K562 (cell line): ENCODE measurements around the gene MAP1S. TPM values are rescaled to one million over a fixed set of nuclear protein-coding genes. Genes with fewer than 3 reads are reported as not detected.
"Not testable (repeated sequence)": the region's sequence is repeated elsewhere in the genome, so short reads cannot be mapped to it uniquely, and the experiment has no call there.

ENCODE experiments used
- ATAC-seq: fragments of 200-7000 bp; cut with Tn5 transposase; 3 replicates; pipeline ENCODE4 v1.9.1; 2020; ENCODE audit warnings: moderate library complexity
- BruUV-seq: library from RNA; stranded (reverse); fragments of 400-500 nt; replicated peaks from 2 replicates; lab custom pipeline; 2021; lab: Mats Ljungman, UMichigan
- CTCF ChIA-PET: fragments of 300-600 bp; formaldehyde crosslinking; extraction: SDS; loops from one replicate; lab custom pipeline; 2021; ENCODE audit warnings: low intra/inter-chr PET ratio; lab: Yijun Ruan, JAX
- POLR2A ChIA-PET: fragments of 300-600, 350-650 bp; sonication (Branson Sonifier 250); formaldehyde crosslinking; extraction: SDS; loops from one replicate; lab custom pipeline; 2021; ENCODE audit warnings: antibody characterized with exemption, inconsistent platforms; lab: Yijun Ruan, JAX
- DNase-seq, 4 experiments: peaks; one replicate each; pipeline versions ENCODE4 v3.0.0 to v3.0.0-alpha.2; 2011 to 2018; ENCODE audit warnings: low spot score in 3 of 4, mixed read lengths in 3 of 4; ENCODE audit errors: extremely low read depth in 1 of 4
- FAIRE-seq: peaks from 2 replicates; lab custom pipeline; 2011; peaks lifted over from hg19 to GRCh38; lab: Jason Lieb, UNC
- H2AFZ ChIP-seq: 2 replicates; pipeline ENCODE4 v1.6.0; 2011; ENCODE audit warnings: low read depth, low read length, control low read depth, inconsistent platforms
- H3K27ac ChIP-seq: fragments of 200-600 bp; 3 replicates; pipeline ENCODE4 v1.8.0; 2011; ENCODE audit warnings: low read depth, mild to moderate bottlenecking, control low read depth, inconsistent platforms, low read length, moderate library complexity, mixed read lengths; ENCODE audit errors: extremely low read depth
- H3K27me3 ChIP-seq, 2 experiments: fragments of 300-600 bp in 1 of 2; 2 replicates in 1 of 2; 3 replicates in 1 of 2; pipeline versions ENCODE4 v1.6.0 to v1.8.0; 2011; ENCODE audit warnings: inconsistent platforms in 2 of 2, low read length in 2 of 2, mild to moderate bottlenecking in 1 of 2, mixed read lengths in 1 of 2, moderate library complexity in 1 of 2; ENCODE audit not compliant: control insufficient read depth in 2 of 2, insufficient read depth in 2 of 2
- H3K36me3 ChIP-seq: fragments of 300-600 bp; 3 replicates; pipeline ENCODE4 v1.8.0; 2011; ENCODE audit warnings: mild to moderate bottlenecking, low read length, inconsistent platforms; ENCODE audit not compliant: control insufficient read depth, insufficient read depth
- H3K4me1 ChIP-seq, 2 experiments: fragments of 200-600 bp in 1 of 2; replicated peaks in 1 of 2; 2 replicates in 1 of 2; 3 replicates in 1 of 2; pipeline versions ENCODE4 v1.5.1 to v1.8.0; 2011; ENCODE audit warnings: inconsistent platforms in 2 of 2, low read length in 2 of 2, mild to moderate bottlenecking in 1 of 2, mixed read lengths in 1 of 2, moderate library complexity in 1 of 2; ENCODE audit not compliant: control insufficient read depth in 2 of 2, insufficient read depth in 2 of 2
- H3K4me2 ChIP-seq: 2 replicates; pipeline ENCODE4 v1.6.1; 2011; ENCODE audit warnings: low read length, control low read depth, inconsistent platforms, mixed read lengths; ENCODE audit not compliant: insufficient read depth
- H3K4me3 ChIP-seq: fragments of 200-600 bp; sonication (generic), shearing (Covaris generic); 2 replicates; pipeline ENCODE4 v1.5.1; 2016; ENCODE audit warnings: control low read depth, inconsistent platforms
- H3K79me2 ChIP-seq: fragments of 200-600 bp; 3 replicates; pipeline ENCODE4 v1.8.0; 2011; ENCODE audit warnings: low read length, inconsistent platforms; ENCODE audit not compliant: control insufficient read depth, insufficient read depth
- H3K9ac ChIP-seq, 2 experiments: 2 replicates each; pipeline versions ENCODE4 v1.6.0 to v1.6.1; 2011; ENCODE audit warnings: low read depth in 2 of 2, low read length in 2 of 2, control low read depth in 1 of 2, inconsistent platforms in 1 of 2, mild to moderate bottlenecking in 1 of 2, mixed read lengths in 1 of 2; ENCODE audit not compliant: insufficient read depth in 1 of 2
- H3K9me1 ChIP-seq: one replicate; pipeline ENCODE4 v1.6.0; 2011; ENCODE audit warnings: inconsistent platforms, mild to moderate bottlenecking, low read length, moderate library complexity; ENCODE audit not compliant: control insufficient read depth, insufficient read depth
- H3K9me3 ChIP-seq: replicated peaks from 2 replicates; pipeline ENCODE4 v1.5.1; 2011; ENCODE audit warnings: low read depth, low read length, inconsistent platforms; ENCODE audit not compliant: control insufficient read depth, insufficient read depth
- H4K20me1 ChIP-seq: replicated peaks from 2 replicates; pipeline ENCODE4 v1.6.1; 2011; ENCODE audit warnings: low read length, inconsistent platforms, mixed read lengths; ENCODE audit not compliant: control insufficient read depth, insufficient read depth
- BCOR ChIP-seq: fragments of 450-650 bp; IDR thresholded peaks from 2 replicates; pipeline ENCODE4 v1.6.1; 2016
- CBFA2T2 ChIP-seq: fragments of 450-650 bp; conservative IDR thresholded peaks from 2 replicates; pipeline ENCODE4 v1.6.1; 2017; ENCODE audit warnings: mild to moderate bottlenecking
- CBFA2T3 ChIP-seq: fragments of 450-650 bp; IDR thresholded peaks from 2 replicates; pipeline ENCODE4 v1.6.1; 2017
- CTBP1 ChIP-seq: fragments of 450-650 bp; IDR thresholded peaks from 2 replicates; pipeline ENCODE4 v1.6.1; 2016; ENCODE audit warnings: borderline replicate concordance
- DPF2 ChIP-seq: fragments of 450-650 bp; IDR thresholded peaks from 2 replicates; pipeline ENCODE4 v1.6.1; 2016
- HDAC2 ChIP-seq: fragments of 450-650 bp; IDR thresholded peaks from 2 replicates; pipeline ENCODE4 v1.6.1; 2016; ENCODE audit warnings: mild to moderate bottlenecking
- KDM1A ChIP-seq, 2 experiments: fragments of 450-650 bp; IDR thresholded peaks; 2 replicates each; pipeline ENCODE4 v1.6.1; 2016; ENCODE audit warnings: mild to moderate bottlenecking in 2 of 2
- SMARCA5 ChIP-seq: fragments of 450-650 bp; IDR thresholded peaks from 2 replicates; pipeline ENCODE4 v1.6.1; 2016
- ZEB2 ChIP-seq: fragments of 450-650 bp; IDR thresholded peaks from 2 replicates; pipeline ENCODE4 v1.6.1; 2016
- ZNF121 ChIP-seq: sonication (generic); formaldehyde crosslinking; conservative IDR thresholded peaks from 2 replicates; pipeline ENCODE4 v1.8.0; 2022; ENCODE audit warnings: missing genetic modification reagents
- ZNF384 ChIP-seq: IDR thresholded peaks from 2 replicates; pipeline ENCODE4 v1.6.1; 2012; ENCODE audit warnings: low read depth, low read length, improper control_type of control experiment
- WGBS: fragments of 100-300 bp; shearing (Covaris generic); methylation state at CpG from one replicate; pipeline ENCODE4 v1.1.6; 2016; ENCODE audit warnings: low coverage, mixed read lengths; ENCODE audit not compliant: insufficient coverage; ENCODE audit errors: missing lambda C conversion rate; 5-methylcytosine and 5-hydroxymethylcytosine counted together
- in situ Hi-C: fragments of 300-500 bp; cut with MboI; formaldehyde crosslinking; loops from 4 replicates; pipeline ENCODE4 v1.15.0; 2018; ENCODE audit warnings: inconsistent platforms, mixed read lengths
- intact Hi-C: fragments of 100-400 bp; cut with micrococcal nuclease; formaldehyde crosslinking; loops from 2 replicates; pipeline ENCODE4 v1.14.2; 2022
- polyA plus RNA-seq, 8 experiments: library from polyadenylated mRNA; depleted of rRNA in 4 of 8; stranded (reverse) in 5 of 8; unstranded in 3 of 8; fragments of >200 nt; fragmentation: Nextera tagmentation in 2 of 8; fragmentation: Illumina TruSeq in 1 of 8; extraction: Ambion mirVana in 2 of 8; extraction: Trizol in 1 of 8; gene quantifications; 2 replicates each; pipeline versions ENCODE4 v1.2.1 to v1.2.3, GENCODE V29; 2011 to 2014; ENCODE audit warnings: inconsistent platforms in 1 of 8, missing spikeins in 1 of 8
- total RNA-seq, 7 experiments: library from RNA; depleted of rRNA in 6 of 7; stranded (reverse); fragments of >200 nt in 6 of 7; fragmentation: Illumina TruSeq in 2 of 7; extraction: Trizol in 2 of 7; gene quantifications; 2 replicates each; pipeline versions ENCODE4 v1.2.1 to v1.2.3, GENCODE V29; 2011 to 2021; ENCODE audit warnings: low replicate concordance in 1 of 7
- TF ChIP-seq, protein P1 (sequence below), 2 experiments: fragments of 450-650 bp; IDR thresholded peaks; 2 replicates each; pipeline ENCODE4 v1.6.1; 2016

MAP1S gene
- total and polyA plus RNA-seq, 9 of the 15 experiments (the other 6 are each of a cell fraction or from before 2014, with no cell fraction given) = 2.0 to 81.0 (median 9.5) TPM

DNA sequence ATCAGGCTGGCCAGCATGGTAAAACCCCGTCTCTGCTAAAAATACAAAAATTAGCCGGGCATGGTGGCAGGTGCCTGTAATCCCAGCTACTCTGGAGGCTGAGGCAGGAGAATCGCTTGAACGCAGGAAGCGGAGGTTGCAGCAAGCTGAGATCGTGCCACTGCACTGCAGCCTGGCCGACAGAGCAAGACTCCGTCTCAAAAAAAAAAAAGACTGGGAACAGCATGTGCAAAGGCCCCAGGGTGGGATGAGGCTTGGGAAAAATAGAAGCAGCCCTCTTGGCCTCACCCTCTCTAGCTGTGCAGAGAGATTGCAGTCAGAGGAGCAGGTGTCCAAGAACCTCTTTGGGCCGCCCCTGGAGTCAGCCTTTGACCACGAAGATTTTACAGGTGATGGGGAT, 58.6 kb downstream of the MAP1S start:
- H3K79me2 ChIP-seq, H3K27me3 ChIP-seq, H3K9me3 ChIP-seq, H3K9ac ChIP-seq, in situ Hi-C loops, H3K4me3 ChIP-seq, FAIRE-seq, H2AFZ ChIP-seq, H3K9me1 ChIP-seq, ATAC-seq, H3K27ac ChIP-seq, BruUV-seq, H4K20me1 ChIP-seq, H3K4me2 ChIP-seq, DNase-seq: not testable (repeated sequence)
- Histone ChIP-seq H3K4me1 (peaks cover 12 to 45% of the 10 kb centered on the region in 2 experiments), H3K36me3 (peaks cover 56% of the 10 kb centered on the region; the same call in 2 of the 3 replicates)
- CTCF ChIA-PET = interaction anchor here (0.6 kb wide), 1 partner anchor 302 kb away, joined by 3 read pairs; no protein-coding TSS in a partner anchor
- intact Hi-C loops = loop anchor here (1.0 kb wide), 1 partner anchor 64 kb away; no protein-coding TSS in a partner anchor
- 53% methylated on average over 8 of the region's 10 CpGs for WGBS
- TF ChIP-seq KDM1A (IDR thresholded peaks at IDR 0.05) = peak in 1 of 2 experiments; percentile 43; a peak in 1 of 4 replicates
- TF ChIP-seq ZNF384 = peak; percentile 53; the same call in 1 of the 2 replicates
- TF ChIP-seq ZEB2 = 0 out of 2 replicates have a peak, but pooled peaks have one; percentile 20
- 0 out of 2 replicates have a peak, but pooled peaks have one; percentile 32 for TF ChIP-seq CBFA2T3
- peak; percentile 81 for TF ChIP-seq SMARCA5
- TF ChIP-seq CBFA2T2 = 0 out of 2 replicates have a peak, but pooled peaks have one; percentile 3
- TF ChIP-seq BCOR = peak; percentile 72
- TF ChIP-seq, protein P1, sequence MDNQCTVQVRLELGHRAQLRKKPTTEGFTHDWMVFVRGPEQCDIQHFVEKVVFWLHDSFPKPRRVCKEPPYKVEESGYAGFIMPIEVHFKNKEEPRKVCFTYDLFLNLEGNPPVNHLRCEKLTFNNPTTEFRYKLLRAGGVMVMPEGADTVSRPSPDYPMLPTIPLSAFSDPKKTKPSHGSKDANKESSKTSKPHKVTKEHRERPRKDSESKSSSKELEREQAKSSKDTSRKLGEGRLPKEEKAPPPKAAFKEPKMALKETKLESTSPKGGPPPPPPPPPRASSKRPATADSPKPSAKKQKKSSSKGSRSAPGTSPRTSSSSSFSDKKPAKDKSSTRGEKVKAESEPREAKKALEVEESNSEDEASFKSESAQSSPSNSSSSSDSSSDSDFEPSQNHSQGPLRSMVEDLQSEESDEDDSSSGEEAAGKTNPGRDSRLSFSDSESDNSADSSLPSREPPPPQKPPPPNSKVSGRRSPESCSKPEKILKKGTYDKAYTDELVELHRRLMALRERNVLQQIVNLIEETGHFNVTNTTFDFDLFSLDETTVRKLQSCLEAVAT (IDR thresholded peaks at IDR 0.05) = peak in 1 of 2 experiments; percentile 38; a peak in 1 of 4 replicates
- TF ChIP-seq HDAC2 = peak; percentile 46; the same call in 1 of the 2 replicates
- TF ChIP-seq CTBP1 = peak; percentile 58; the same call in 1 of the 2 replicates
- peak; percentile 38; the same call in 1 of the 2 replicates for TF ChIP-seq DPF2
- peak; percentile 83 for TF ChIP-seq ZNF121 (CRISPR knock-in tag)
- POLR2A ChIA-PET = interaction anchor here (0.6 to 1.2 kb wide), 3 partner anchors 9 to 30 kb away, joined by 3 read pairs; no protein-coding TSS in a partner anchor
